Testis (tissue), 3 donors: ENCODE data around the gene TMED3. TPM values are rescaled to one million over a fixed set of nuclear protein-coding genes. Genes with fewer than 3 reads are reported as not detected.

Source experiments
- DNase-seq: peaks from one replicate; pipeline ENCODE4 v3.0.0-alpha.2; 2019
- H3K27ac ChIP-seq, 2 donors: fragments of 200-600 bp; sonication (generic); one replicate each; pipeline ENCODE4 v1.5.1; 2019
- H3K27me3 ChIP-seq: fragments of 200-600 bp; sonication (generic); one replicate; pipeline ENCODE4 v1.5.1; 2019
- H3K36me3 ChIP-seq: fragments of 200-600 bp; sonication (generic); one replicate; pipeline ENCODE4 v1.5.1; 2017; ENCODE audit warnings: low read depth; ENCODE audit errors: missing control alignments
- H3K4me1 ChIP-seq: fragments of 200-600 bp; sonication (generic); one replicate; pipeline ENCODE4 v1.5.1; 2019
- H3K4me3 ChIP-seq, 2 donors: fragments of 200-600 bp; sonication (generic); one replicate each; pipeline ENCODE4 v1.5.1; 2017 to 2019
- H3K9me3 ChIP-seq: fragments of 200-600 bp; sonication (generic); one replicate; pipeline ENCODE4 v1.5.1; 2017
- POLR2A ChIP-seq: fragments of 450-650 bp; IDR thresholded peaks from one replicate; pipeline ENCODE4 v1.6.1; 2017; ENCODE audit warnings: antibody characterized with exemption, mild to moderate bottlenecking, moderate library complexity
- WGBS, 2 donors: methylation state at CpG; one replicate each; pipeline ENCODE4 v1.1.5; 2018; 5-methylcytosine and 5-hydroxymethylcytosine counted together
- intact Hi-C: fragments of 100-400 bp; cut with DNase I; formaldehyde crosslinking; loops from one replicate; pipeline ENCODE4 v1.15.1; 2023; ENCODE audit warnings: low total_unique reads
- polyA plus RNA-seq: library from polyadenylated mRNA; stranded (reverse); fragments of 350-450 nt; fragmentation: Illumina TruSeq; extraction: RNeasy Lipid Tissue Mini Kit (QIAGEN cat#74804); gene quantifications from one replicate; pipeline ENCODE4 v1.2.3, GENCODE V29; 2014; ENCODE audit warnings: low read depth, low replicate concordance; ENCODE audit not compliant: insufficient read depth
- total RNA-seq, 2 donors: library from RNA; depleted of rRNA; stranded (reverse); fragments of >200 nt; gene quantifications; one replicate each; pipeline ENCODE4 v1.2.3, GENCODE V29; 2016
- TF ChIP-seq, protein P1 (sequence below), 3 experiments: fragments of 450-650 bp in 2 of 3; fragments of 200-600 bp in 1 of 3; sonication (generic) in 1 of 3; IDR thresholded peaks; one replicate each; pipeline ENCODE4 v1.5.1; 2016 to 2019; ENCODE audit warnings: antibody characterized with exemption in 3 of 3, mild to moderate bottlenecking in 2 of 3, moderate library complexity in 1 of 3

Gene TMED3
- total and polyA plus RNA-seq, 3 donors from 2014 or later = 88.6 to 127 (median 94.0) TPM

DNA sequence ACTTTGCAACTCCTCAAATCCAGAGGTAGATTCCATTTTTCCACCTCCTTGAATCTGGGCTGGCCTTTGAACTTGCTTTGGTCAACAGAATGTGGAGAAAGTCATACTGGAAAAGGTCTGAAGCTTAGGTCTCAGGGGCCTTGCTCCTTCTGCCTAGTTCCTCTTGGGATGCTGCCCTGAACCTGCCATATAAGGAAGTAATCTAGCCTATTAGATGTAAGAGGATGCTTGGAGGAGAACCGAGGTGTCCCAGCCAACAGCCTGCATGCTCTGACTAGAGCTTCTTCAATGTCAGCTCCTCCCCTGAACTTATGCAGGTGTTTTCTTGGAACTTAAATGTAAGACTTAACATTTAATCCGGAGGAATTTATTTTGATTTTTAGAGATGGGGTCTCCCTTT lies 2.0 kb upstream of the TMED3 start:
- intact Hi-C loops = no loop called here
- Histone ChIP-seq H3K36me3 (no peaks in the 10 kb centered on the region), H3K4me3 (no peak overlapping the region), H3K27me3 (no peaks in the 10 kb centered on the region), H3K27ac (no peak overlapping the region), H3K4me1 (peaks cover 6% of the 10 kb centered on the region), H3K9me3 (no peaks in the 10 kb centered on the region)
- 46 to 61% methylated on average over 2 of the region's 2 CpGs for WGBS, 2 donors
- DNase-seq = no peak
- TF ChIP-seq, protein P1, sequence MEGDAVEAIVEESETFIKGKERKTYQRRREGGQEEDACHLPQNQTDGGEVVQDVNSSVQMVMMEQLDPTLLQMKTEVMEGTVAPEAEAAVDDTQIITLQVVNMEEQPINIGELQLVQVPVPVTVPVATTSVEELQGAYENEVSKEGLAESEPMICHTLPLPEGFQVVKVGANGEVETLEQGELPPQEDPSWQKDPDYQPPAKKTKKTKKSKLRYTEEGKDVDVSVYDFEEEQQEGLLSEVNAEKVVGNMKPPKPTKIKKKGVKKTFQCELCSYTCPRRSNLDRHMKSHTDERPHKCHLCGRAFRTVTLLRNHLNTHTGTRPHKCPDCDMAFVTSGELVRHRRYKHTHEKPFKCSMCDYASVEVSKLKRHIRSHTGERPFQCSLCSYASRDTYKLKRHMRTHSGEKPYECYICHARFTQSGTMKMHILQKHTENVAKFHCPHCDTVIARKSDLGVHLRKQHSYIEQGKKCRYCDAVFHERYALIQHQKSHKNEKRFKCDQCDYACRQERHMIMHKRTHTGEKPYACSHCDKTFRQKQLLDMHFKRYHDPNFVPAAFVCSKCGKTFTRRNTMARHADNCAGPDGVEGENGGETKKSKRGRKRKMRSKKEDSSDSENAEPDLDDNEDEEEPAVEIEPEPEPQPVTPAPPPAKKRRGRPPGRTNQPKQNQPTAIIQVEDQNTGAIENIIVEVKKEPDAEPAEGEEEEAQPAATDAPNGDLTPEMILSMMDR (IDR thresholded peaks at IDR 0.05) = no peak

- H3K4me1 ChIP-seq = peaks cover 6% of the 10 kb centered on the region
- TF ChIP-seq, protein P1 (IDR thresholded peaks at IDR 0.05) = no peak
- TF ChIP-seq POLR2A = no peak
- H3K36me3 ChIP-seq = no peaks in the 10 kb centered on the region
- 0 to 1% methylated on average over 9 to 12 of the region's 17 CpGs for WGBS, 2 donors
- H3K9me3 ChIP-seq = no peaks in the 10 kb centered on the region
- H3K27ac ChIP-seq = no peak overlapping the region
- H3K27me3 ChIP-seq = no peaks in the 10 kb centered on the region
- no peak for DNase-seq
- peak overlapping the region; percentile 79 to 82 for H3K4me3 ChIP-seq
- intact Hi-C loops = no loop called here
Measured at GRCh38 chr15:79310612-79310984, 314 bp upstream of the TMED3 start.

DNA sequence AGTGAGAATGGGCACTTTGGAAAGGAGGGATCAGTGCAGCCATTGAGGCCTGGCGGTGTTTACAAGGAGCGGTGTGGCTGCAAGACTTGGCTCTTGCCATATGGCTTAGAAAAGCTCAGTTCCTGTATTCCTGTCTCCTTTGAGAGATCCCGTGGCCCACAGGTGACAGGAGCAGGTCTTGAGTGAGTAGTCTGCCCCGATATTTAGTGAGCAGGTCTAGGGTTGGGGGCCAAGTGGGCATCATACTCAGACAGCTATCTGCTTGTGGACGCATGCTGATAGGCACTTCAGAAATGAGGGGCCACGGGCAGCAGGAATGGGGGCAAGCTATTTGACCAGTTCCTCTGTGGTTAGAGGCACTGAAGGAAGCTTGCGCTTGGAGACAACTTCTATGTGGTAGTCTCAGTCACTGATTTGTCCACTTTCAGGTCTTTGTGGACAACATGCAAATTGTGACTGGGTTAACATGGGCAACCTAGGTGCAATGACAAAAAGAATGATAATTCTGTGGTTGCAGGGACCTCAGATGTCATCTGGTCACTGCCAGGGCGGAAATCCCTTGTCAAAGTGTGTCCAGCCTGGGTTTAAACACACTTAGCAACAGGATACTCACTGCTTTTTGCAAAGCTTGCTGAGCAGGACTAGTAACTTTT lies 1.1 kb downstream of the TMED3 start:
- no peaks in the 10 kb centered on the region for H3K9me3 ChIP-seq
- H3K4me3 ChIP-seq = peak overlapping the region in 1 of 2 donors; percentile 79
- 63 to 70% methylated on average over 8 of the region's 8 CpGs for WGBS, 2 donors
- peaks cover 6% of the 10 kb centered on the region for H3K4me1 ChIP-seq
- H3K27me3 ChIP-seq = no peaks in the 10 kb centered on the region
- TF ChIP-seq, protein P1 (IDR thresholded peaks at IDR 0.05) = no peak
- TF ChIP-seq POLR2A = no peak
- H3K36me3 ChIP-seq = no peaks in the 10 kb centered on the region
- no peak for DNase-seq
- intact Hi-C loops = no loop called here
- H3K27ac ChIP-seq = no peak overlapping the region

DNA sequence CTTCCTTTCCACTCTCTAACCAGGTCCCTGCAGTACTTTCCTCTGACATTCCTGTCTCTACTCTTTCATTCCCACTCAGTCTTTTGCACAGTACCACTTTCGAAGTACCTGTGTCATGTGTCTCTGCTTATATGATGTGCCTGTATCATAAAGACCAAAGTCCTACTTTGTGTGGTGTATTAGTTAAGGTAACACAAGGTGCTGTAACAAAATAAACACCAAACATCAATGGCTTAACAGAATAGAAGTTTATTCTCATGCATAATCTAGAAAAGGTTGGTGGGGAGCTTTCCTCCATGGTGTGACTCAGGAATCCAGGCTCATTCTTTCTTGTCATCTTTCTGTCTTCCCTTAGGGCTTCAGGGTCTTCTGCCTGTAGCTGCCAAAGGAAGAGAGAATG lies 3.3 kb downstream of the TMED3 start:
- WGBS, 2 donors = 95 to 96% methylated on average over 1 of the region's 1 CpG
- DNase-seq = no peak
- TF ChIP-seq, protein P1 (IDR thresholded peaks at IDR 0.05) = no peak
- TF ChIP-seq POLR2A = no peak
- Histone ChIP-seq H3K36me3 (no peaks in the 10 kb centered on the region), H3K9me3 (no peaks in the 10 kb centered on the region), H3K27me3 (no peaks in the 10 kb centered on the region), H3K27ac (no peak overlapping the region), H3K4me3 (no peak overlapping the region), H3K4me1 (peaks cover 6% of the 10 kb centered on the region)
- intact Hi-C loops = no loop called here

GRCh38 chr15:79314811-79315210 lies 3.9 kb downstream of the TMED3 start:
- H3K4me1 ChIP-seq = peaks cover 6% of the 10 kb centered on the region
- no peak for DNase-seq
- no peaks in the 10 kb centered on the region for H3K27me3 ChIP-seq
- no peaks in the 10 kb centered on the region for H3K36me3 ChIP-seq
- no peak overlapping the region for H3K27ac ChIP-seq
- intact Hi-C loops = no loop called here
- no peak for TF ChIP-seq POLR2A
- TF ChIP-seq, protein P1 (IDR thresholded peaks at IDR 0.05) = no peak
- no peaks in the 10 kb centered on the region for H3K9me3 ChIP-seq
- H3K4me3 ChIP-seq = no peak overlapping the region
- 92 to 97% methylated on average over 6 of the region's 6 CpGs for WGBS, 2 donors
